Stimulated activated memory B cell treated with anti-CD40 and anti-IgM and Interleukin-4, amounts not matched to agents 10 μg/mL and 1 μg/mL and 100 μg/mL, for 72 hours (primary cell): ENCODE measurements around the gene TMIGD3.

Source experiments
- ATAC-seq: fragments of 150-1000 bp; cut with Tn5 transposase; 2 replicates; pipeline ENCODE4 v1.10.0; 2021
- H3K27ac Mint-ChIP-seq: one replicate; pipeline ENCODE4 v1.8.0; 2022; ENCODE audit warnings: mild to moderate bottlenecking, mixed read lengths
- H3K27me3 Mint-ChIP-seq: one replicate; pipeline ENCODE4 v1.8.0; 2022; ENCODE audit warnings: mixed read lengths
- H3K36me3 Mint-ChIP-seq: one replicate; pipeline ENCODE4 v1.8.0; 2022; ENCODE audit warnings: mixed read lengths
- H3K4me1 Mint-ChIP-seq: one replicate; pipeline ENCODE4 v1.8.0; 2022; ENCODE audit warnings: mixed read lengths
- H3K4me3 Mint-ChIP-seq: one replicate; pipeline ENCODE4 v1.8.0; 2022; ENCODE audit warnings: mild to moderate bottlenecking, moderate library complexity, mixed read lengths
- H3K9me3 Mint-ChIP-seq: one replicate; pipeline ENCODE4 v1.8.0; 2022; ENCODE audit warnings: mixed read lengths

The TMIGD3 gene

GRCh38 chr1:111471012-111471411, 32.4 kb downstream of the TMIGD3 start:
- Mint-ChIP-seq H3K36me3 (peaks cover 12% of the 10 kb centered on the region), H3K27me3 (no peaks in the 10 kb centered on the region), H3K27ac (no peak overlapping the region), H3K4me1 (peaks cover 19% of the 10 kb centered on the region), H3K4me3 (no peak overlapping the region), H3K9me3 (no peaks in the 10 kb centered on the region)
- ATAC-seq, result peak; percentile 98

GRCh38 chr1:111470596-111470995, 32.8 kb downstream of the TMIGD3 start:
- Mint-ChIP-seq H3K4me1 (peaks cover 15% of the 10 kb centered on the region), H3K36me3 (peaks cover 12% of the 10 kb centered on the region), H3K4me3 (no peak overlapping the region), H3K27me3 (no peaks in the 10 kb centered on the region), H3K27ac (no peak overlapping the region), H3K9me3 (no peaks in the 10 kb centered on the region)
- peak; percentile 2 for ATAC-seq

- no peak overlapping the region for H3K27ac Mint-ChIP-seq
- no peaks in the 10 kb centered on the region for H3K9me3 Mint-ChIP-seq
- H3K36me3 Mint-ChIP-seq, result peaks cover 21% of the 10 kb centered on the region
- H3K4me1 Mint-ChIP-seq, result peaks cover 16% of the 10 kb centered on the region
- ATAC-seq, result no peak
- H3K4me3 Mint-ChIP-seq, result no peak overlapping the region
- H3K27me3 Mint-ChIP-seq, result no peaks in the 10 kb centered on the region
These were observed 33.9 kb downstream of the TMIGD3 start for GRCh38 chr1:111469539-111469938.

GRCh38 chr1:111468717-111469100, 34.7 kb downstream of the TMIGD3 start:
- no peak overlapping the region for H3K27ac Mint-ChIP-seq
- peaks cover 16% of the 10 kb centered on the region for H3K4me1 Mint-ChIP-seq
- H3K4me3 Mint-ChIP-seq, result no peak overlapping the region
- no peak for ATAC-seq
- H3K27me3 Mint-ChIP-seq, result no peaks in the 10 kb centered on the region
- peaks cover 28% of the 10 kb centered on the region for H3K36me3 Mint-ChIP-seq
- no peaks in the 10 kb centered on the region for H3K9me3 Mint-ChIP-seq

GRCh38 chr1:111467865-111468716, 35.3 kb downstream of the TMIGD3 start:
- Mint-ChIP-seq H3K27ac (no peak overlapping the region), H3K36me3 (peaks cover 34% of the 10 kb centered on the region), H3K27me3 (no peaks in the 10 kb centered on the region), H3K9me3 (no peaks in the 10 kb centered on the region), H3K4me3 (no peak overlapping the region), H3K4me1 (peaks cover 16% of the 10 kb centered on the region)
- no peak for ATAC-seq

- Mint-ChIP-seq H3K27ac (no peak overlapping the region), H3K27me3 (no peaks in the 10 kb centered on the region), H3K9me3 (no peaks in the 10 kb centered on the region)
These were observed 37.0 kb downstream of the TMIGD3 start for GRCh38 chr1:111466480-111466879.

GRCh38 chr1:111465754-111466153, 37.7 kb downstream of the TMIGD3 start:
- Mint-ChIP-seq H3K9me3 (no peaks in the 10 kb centered on the region), H3K4me3 (no peak overlapping the region), H3K27ac (peak overlapping the region; percentile 3), H3K4me1 (peaks cover 7% of the 10 kb centered on the region), H3K36me3 (peaks cover 44% of the 10 kb centered on the region), H3K27me3 (no peaks in the 10 kb centered on the region)
- ATAC-seq, result no peak

More at GRCh38 chr1:111466480-111466879, 37.0 kb downstream of the TMIGD3 start:
- ATAC-seq, result no peak
- peaks cover 41% of the 10 kb centered on the region for H3K36me3 Mint-ChIP-seq
- H3K4me1 Mint-ChIP-seq, result peaks cover 7% of the 10 kb centered on the region
- H3K4me3 Mint-ChIP-seq, result no peak overlapping the region

GRCh38 chr1:111463029-111463683, 40.3 kb downstream of the TMIGD3 start:
- Mint-ChIP-seq H3K27me3 (no peaks in the 10 kb centered on the region), H3K27ac (no peak overlapping the region), H3K4me1 (peaks cover 10% of the 10 kb centered on the region), H3K36me3 (peaks cover 57% of the 10 kb centered on the region), H3K9me3 (no peaks in the 10 kb centered on the region), H3K4me3 (no peak overlapping the region)
- no peak for ATAC-seq

GRCh38 chr1:111462370-111463028, 40.9 kb downstream of the TMIGD3 start:
- no peak for ATAC-seq
- Mint-ChIP-seq H3K27ac (no peak overlapping the region), H3K9me3 (no peaks in the 10 kb centered on the region), H3K27me3 (no peaks in the 10 kb centered on the region), H3K4me1 (peaks cover 12% of the 10 kb centered on the region), H3K4me3 (no peak overlapping the region), H3K36me3 (peaks cover 61% of the 10 kb centered on the region)

GRCh38 chr1:111461765-111462164, 41.7 kb downstream of the TMIGD3 start:
- H3K27ac Mint-ChIP-seq, result no peak overlapping the region
- no peaks in the 10 kb centered on the region for H3K9me3 Mint-ChIP-seq
- H3K27me3 Mint-ChIP-seq, result no peaks in the 10 kb centered on the region
- ATAC-seq, result no peak
- peaks cover 64% of the 10 kb centered on the region for H3K36me3 Mint-ChIP-seq
- no peak overlapping the region for H3K4me3 Mint-ChIP-seq
- peaks cover 12% of the 10 kb centered on the region for H3K4me1 Mint-ChIP-seq

GRCh38 chr1:111455642-111456031, 47.8 kb downstream of the TMIGD3 start:
- Mint-ChIP-seq H3K27me3 (no peaks in the 10 kb centered on the region), H3K4me3 (no peak overlapping the region), H3K4me1 (peaks cover 40% of the 10 kb centered on the region), H3K27ac (no peak overlapping the region), H3K36me3 (peaks cover 67% of the 10 kb centered on the region), H3K9me3 (no peaks in the 10 kb centered on the region)
- no peak for ATAC-seq

- Mint-ChIP-seq H3K36me3 (peaks cover 65% of the 10 kb centered on the region), H3K9me3 (no peaks in the 10 kb centered on the region), H3K27me3 (no peaks in the 10 kb centered on the region), H3K4me3 (no peak overlapping the region), H3K27ac (peak overlapping the region; percentile 12), H3K4me1 (peaks cover 45% of the 10 kb centered on the region)
- ATAC-seq, result no peak
These were observed 48.4 kb downstream of the TMIGD3 start for GRCh38 chr1:111454859-111455641.

- H3K27ac Mint-ChIP-seq, result peak overlapping the region; percentile 12
- H3K27me3 Mint-ChIP-seq, result no peaks in the 10 kb centered on the region
- ATAC-seq, result no peak
- H3K36me3 Mint-ChIP-seq, result peaks cover 66% of the 10 kb centered on the region
- H3K4me1 Mint-ChIP-seq, result peaks cover 51% of the 10 kb centered on the region
- no peak overlapping the region for H3K4me3 Mint-ChIP-seq
- no peaks in the 10 kb centered on the region for H3K9me3 Mint-ChIP-seq
These were observed 49.7 kb downstream of the TMIGD3 start for GRCh38 chr1:111453706-111454105.

- H3K27me3 Mint-ChIP-seq, result no peaks in the 10 kb centered on the region
- ATAC-seq, result no peak
- H3K36me3 Mint-ChIP-seq, result peaks cover 55% of the 10 kb centered on the region
- peak overlapping the region; percentile 99 for H3K27ac Mint-ChIP-seq
- no peaks in the 10 kb centered on the region for H3K9me3 Mint-ChIP-seq
- H3K4me3 Mint-ChIP-seq, result no peak overlapping the region
- H3K4me1 Mint-ChIP-seq, result peaks cover 57% of the 10 kb centered on the region
These were observed 50.9 kb downstream of the TMIGD3 start for GRCh38 chr1:111452581-111452980.

- no peaks in the 10 kb centered on the region for H3K27me3 Mint-ChIP-seq
- H3K4me1 Mint-ChIP-seq, result peaks cover 65% of the 10 kb centered on the region
- H3K4me3 Mint-ChIP-seq, result peak overlapping the region; percentile 100
- no peaks in the 10 kb centered on the region for H3K9me3 Mint-ChIP-seq
- peaks cover 42% of the 10 kb centered on the region for H3K36me3 Mint-ChIP-seq
- H3K27ac Mint-ChIP-seq, result peak overlapping the region; percentile 99
- no peak for ATAC-seq
These were observed 53.2 kb downstream of the TMIGD3 start for GRCh38 chr1:111450185-111450584.
